ENCODE data around the gene FAHD1. TPM values are rescaled to one million over a fixed set of nuclear protein-coding genes. Genes with fewer than 3 reads are reported as not detected.

FAHD1 gene
- polyA plus RNA-seq, 1 donor from 2014 or later: 73.5 TPM

DNA sequence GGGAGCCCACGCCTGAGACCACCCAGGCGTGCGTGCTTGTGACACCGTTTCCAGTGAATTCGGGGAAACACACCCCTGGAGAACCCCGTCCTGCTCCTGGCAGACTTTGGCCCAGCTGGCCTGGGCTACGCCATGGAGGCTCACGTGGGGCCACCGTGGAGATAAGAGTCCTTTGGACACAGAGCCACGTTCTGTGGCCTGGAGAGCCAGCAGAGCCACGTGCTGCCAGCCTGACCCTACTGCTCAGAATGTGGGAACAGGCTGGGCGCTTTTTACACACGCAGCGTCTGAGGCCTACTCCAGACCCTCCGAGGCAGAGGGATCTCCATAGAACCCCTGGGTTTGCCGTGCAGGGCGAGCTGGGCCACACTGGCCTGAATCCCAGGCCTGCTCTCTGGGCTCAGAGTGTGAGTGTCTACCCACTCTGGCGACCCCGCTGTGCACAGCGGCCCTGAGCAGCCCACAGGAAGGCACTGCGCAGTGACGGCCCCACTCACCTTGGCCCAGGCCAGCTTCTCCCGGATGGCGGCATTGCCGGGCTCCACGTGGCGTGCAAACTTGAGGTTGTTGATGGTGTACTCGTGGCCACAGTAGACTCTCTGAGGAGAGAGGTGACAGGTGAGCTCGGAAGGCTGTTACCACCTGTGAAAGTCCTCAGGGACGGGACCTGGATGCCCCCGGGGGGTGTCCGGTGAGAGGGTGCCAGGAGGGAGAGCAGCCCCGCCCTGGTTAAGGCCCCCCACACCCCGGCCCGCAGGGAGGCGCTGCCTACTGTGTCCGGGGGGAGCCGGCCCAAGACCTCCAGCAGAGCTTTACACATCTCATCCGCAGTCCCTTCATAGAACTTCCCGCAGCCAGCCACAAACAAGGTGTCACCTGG lies 10.4 kb upstream of the FAHD1 start:
- Histone ChIP-seq H3K79me2 (replicated peaks; ENCODE audit: insufficient read depth, low read length) (no peaks in the 10 kb centered on the region), H3K27me3 (ENCODE audit: insufficient read depth, low read depth, low read length) (no peaks in the 10 kb centered on the region), H3K9ac (ENCODE audit: low read length) (no peak overlapping the region), H3K4me3 (ENCODE audit: low read length) (no peak overlapping the region), H2AFZ (ENCODE audit: low read depth, low read length) (no peak overlapping the region), H4K20me1 (ENCODE audit: insufficient read depth) (no peaks in the 10 kb centered on the region), H3K9me3 (ENCODE audit: low read length) (no peaks in the 10 kb centered on the region), H3K36me3 (ENCODE audit: insufficient read depth, low read length) (no peaks in the 10 kb centered on the region), H3K27ac (ENCODE audit: low read length) (no peak overlapping the region), H3K9me2 (ENCODE audit: insufficient read depth, low read length) (no peaks in the 10 kb centered on the region), H3K4me2 (ENCODE audit: low read length) (no peak overlapping the region), H3F3A (ENCODE audit: insufficient read depth, low read length, poor library complexity, severe bottlenecking) (no peaks in the 10 kb centered on the region)
- TF ChIP-seq RAD21 (conservative IDR thresholded peaks at IDR 0.05): no peak
- no peak for TF ChIP-seq SMC3 (conservative IDR thresholded peaks at IDR 0.05; ENCODE audit: poor library complexity)
- TF ChIP-seq EP300 (conservative IDR thresholded peaks at IDR 0.05; ENCODE audit: poor library complexity, severe bottlenecking): no peak
- no peak for TF ChIP-seq EZH2 (IDR thresholded peaks at IDR 0.05; ENCODE audit: borderline replicate concordance, insufficient read depth, low read length, poor library complexity, severe bottlenecking)
- TF ChIP-seq, protein P1, sequence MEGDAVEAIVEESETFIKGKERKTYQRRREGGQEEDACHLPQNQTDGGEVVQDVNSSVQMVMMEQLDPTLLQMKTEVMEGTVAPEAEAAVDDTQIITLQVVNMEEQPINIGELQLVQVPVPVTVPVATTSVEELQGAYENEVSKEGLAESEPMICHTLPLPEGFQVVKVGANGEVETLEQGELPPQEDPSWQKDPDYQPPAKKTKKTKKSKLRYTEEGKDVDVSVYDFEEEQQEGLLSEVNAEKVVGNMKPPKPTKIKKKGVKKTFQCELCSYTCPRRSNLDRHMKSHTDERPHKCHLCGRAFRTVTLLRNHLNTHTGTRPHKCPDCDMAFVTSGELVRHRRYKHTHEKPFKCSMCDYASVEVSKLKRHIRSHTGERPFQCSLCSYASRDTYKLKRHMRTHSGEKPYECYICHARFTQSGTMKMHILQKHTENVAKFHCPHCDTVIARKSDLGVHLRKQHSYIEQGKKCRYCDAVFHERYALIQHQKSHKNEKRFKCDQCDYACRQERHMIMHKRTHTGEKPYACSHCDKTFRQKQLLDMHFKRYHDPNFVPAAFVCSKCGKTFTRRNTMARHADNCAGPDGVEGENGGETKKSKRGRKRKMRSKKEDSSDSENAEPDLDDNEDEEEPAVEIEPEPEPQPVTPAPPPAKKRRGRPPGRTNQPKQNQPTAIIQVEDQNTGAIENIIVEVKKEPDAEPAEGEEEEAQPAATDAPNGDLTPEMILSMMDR (IDR thresholded peaks at IDR 0.05; ENCODE audit: poor library complexity, severe bottlenecking): no peak
- TF ChIP-seq, protein P2, sequence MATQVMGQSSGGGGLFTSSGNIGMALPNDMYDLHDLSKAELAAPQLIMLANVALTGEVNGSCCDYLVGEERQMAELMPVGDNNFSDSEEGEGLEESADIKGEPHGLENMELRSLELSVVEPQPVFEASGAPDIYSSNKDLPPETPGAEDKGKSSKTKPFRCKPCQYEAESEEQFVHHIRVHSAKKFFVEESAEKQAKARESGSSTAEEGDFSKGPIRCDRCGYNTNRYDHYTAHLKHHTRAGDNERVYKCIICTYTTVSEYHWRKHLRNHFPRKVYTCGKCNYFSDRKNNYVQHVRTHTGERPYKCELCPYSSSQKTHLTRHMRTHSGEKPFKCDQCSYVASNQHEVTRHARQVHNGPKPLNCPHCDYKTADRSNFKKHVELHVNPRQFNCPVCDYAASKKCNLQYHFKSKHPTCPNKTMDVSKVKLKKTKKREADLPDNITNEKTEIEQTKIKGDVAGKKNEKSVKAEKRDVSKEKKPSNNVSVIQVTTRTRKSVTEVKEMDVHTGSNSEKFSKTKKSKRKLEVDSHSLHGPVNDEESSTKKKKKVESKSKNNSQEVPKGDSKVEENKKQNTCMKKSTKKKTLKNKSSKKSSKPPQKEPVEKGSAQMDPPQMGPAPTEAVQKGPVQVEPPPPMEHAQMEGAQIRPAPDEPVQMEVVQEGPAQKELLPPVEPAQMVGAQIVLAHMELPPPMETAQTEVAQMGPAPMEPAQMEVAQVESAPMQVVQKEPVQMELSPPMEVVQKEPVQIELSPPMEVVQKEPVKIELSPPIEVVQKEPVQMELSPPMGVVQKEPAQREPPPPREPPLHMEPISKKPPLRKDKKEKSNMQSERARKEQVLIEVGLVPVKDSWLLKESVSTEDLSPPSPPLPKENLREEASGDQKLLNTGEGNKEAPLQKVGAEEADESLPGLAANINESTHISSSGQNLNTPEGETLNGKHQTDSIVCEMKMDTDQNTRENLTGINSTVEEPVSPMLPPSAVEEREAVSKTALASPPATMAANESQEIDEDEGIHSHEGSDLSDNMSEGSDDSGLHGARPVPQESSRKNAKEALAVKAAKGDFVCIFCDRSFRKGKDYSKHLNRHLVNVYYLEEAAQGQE (IDR thresholded peaks at IDR 0.05; ENCODE audit: borderline replicate concordance): no peak
- no peak for TF ChIP-seq MXI1 (conservative IDR thresholded peaks at IDR 0.05; ENCODE audit: poor library complexity, severe bottlenecking)
- no peak for TF ChIP-seq TAF1 (IDR thresholded peaks at IDR 0.05; ENCODE audit: low read depth)
- TF ChIP-seq POLR2AphosphoS5 (IDR thresholded peaks at IDR 0.05): no peak

DNA sequence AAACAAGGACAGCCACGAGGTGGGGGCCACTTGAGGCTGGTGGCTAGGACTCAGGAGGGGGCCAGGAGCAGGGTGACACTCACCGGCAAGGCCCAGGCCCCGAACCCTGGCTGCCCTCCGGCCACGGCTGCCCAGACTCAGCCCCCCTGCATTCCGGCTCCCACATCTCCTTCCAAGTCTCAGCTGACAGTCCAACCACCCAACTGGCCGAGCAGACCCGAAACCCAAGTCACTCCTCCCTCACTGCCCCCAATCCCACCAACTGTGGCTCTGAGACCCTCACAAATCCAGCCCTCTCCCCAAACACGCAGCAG lies 9.8 kb upstream of the FAHD1 start:
- TF ChIP-seq MXI1 (conservative IDR thresholded peaks at IDR 0.05; ENCODE audit: poor library complexity, severe bottlenecking): no peak
- TF ChIP-seq POLR2AphosphoS5 (IDR thresholded peaks at IDR 0.05): no peak
- no peak for TF ChIP-seq EZH2 (IDR thresholded peaks at IDR 0.05; ENCODE audit: borderline replicate concordance, insufficient read depth, low read length, poor library complexity, severe bottlenecking)
- TF ChIP-seq TAF1 (IDR thresholded peaks at IDR 0.05; ENCODE audit: low read depth): no peak
- TF ChIP-seq, protein P1 (IDR thresholded peaks at IDR 0.05; ENCODE audit: poor library complexity, severe bottlenecking): no peak
- no peak for TF ChIP-seq RAD21 (conservative IDR thresholded peaks at IDR 0.05)
- TF ChIP-seq, protein P2 (IDR thresholded peaks at IDR 0.05; ENCODE audit: borderline replicate concordance): no peak
- TF ChIP-seq SMC3 (conservative IDR thresholded peaks at IDR 0.05; ENCODE audit: poor library complexity): no peak
- no peak for TF ChIP-seq EP300 (conservative IDR thresholded peaks at IDR 0.05; ENCODE audit: poor library complexity, severe bottlenecking)
- Histone ChIP-seq H3K27me3 (ENCODE audit: insufficient read depth, low read depth, low read length) (no peaks in the 10 kb centered on the region), H3K4me2 (ENCODE audit: low read length) (no peak overlapping the region), H2AFZ (ENCODE audit: low read depth, low read length) (no peak overlapping the region), H3K9me2 (ENCODE audit: insufficient read depth, low read length) (no peaks in the 10 kb centered on the region), H3K9me3 (ENCODE audit: low read length) (no peaks in the 10 kb centered on the region), H3K4me3 (ENCODE audit: low read length) (no peak overlapping the region), H3K9ac (ENCODE audit: low read length) (no peak overlapping the region), H3K79me2 (replicated peaks; ENCODE audit: insufficient read depth, low read length) (no peaks in the 10 kb centered on the region), H4K20me1 (ENCODE audit: insufficient read depth) (no peaks in the 10 kb centered on the region), H3K27ac (ENCODE audit: low read length) (no peak overlapping the region), H3K36me3 (ENCODE audit: insufficient read depth, low read length) (no peaks in the 10 kb centered on the region), H3F3A (ENCODE audit: insufficient read depth, low read length, poor library complexity, severe bottlenecking) (no peaks in the 10 kb centered on the region)

All from neural cell (in vitro differentiated cells).